NK-92 (cell line): Measurements from ENCODE around the gene OMP.

Source experiments
- DNase-seq: peaks from one replicate; lab custom pipeline; 2025; ENCODE audit not compliant: unreplicated experiment; lab: John Stamatoyannopoulos, UW

The OMP gene

DNA sequence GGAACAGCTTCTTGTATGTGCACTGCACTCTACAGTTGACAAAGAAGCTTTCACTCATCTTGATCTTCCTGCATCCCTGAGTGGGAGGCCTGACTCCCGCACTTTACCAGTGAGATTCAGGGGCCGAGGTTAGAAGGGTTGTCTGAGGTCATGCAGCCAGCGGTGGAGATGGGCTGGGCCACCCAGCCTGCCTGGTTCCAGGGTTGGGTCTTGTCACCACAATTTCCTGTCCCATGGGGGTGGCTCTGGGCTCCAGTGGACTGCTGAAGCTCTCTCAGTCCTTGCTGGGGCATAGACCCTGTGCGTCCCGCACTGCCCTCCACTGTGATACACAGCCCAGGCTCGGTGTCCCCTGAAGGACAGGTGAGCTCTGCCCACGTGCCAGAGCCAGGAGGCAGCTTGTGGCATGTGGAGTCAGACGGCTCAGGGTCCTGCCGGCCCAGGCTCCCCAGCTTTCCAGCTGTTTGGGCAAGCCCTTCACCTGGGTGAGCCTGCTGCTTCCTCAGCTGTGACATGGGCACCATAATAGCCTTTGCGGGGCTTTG is 18.5 kb downstream of the OMP start:
- no peak for DNase-seq

DNA sequence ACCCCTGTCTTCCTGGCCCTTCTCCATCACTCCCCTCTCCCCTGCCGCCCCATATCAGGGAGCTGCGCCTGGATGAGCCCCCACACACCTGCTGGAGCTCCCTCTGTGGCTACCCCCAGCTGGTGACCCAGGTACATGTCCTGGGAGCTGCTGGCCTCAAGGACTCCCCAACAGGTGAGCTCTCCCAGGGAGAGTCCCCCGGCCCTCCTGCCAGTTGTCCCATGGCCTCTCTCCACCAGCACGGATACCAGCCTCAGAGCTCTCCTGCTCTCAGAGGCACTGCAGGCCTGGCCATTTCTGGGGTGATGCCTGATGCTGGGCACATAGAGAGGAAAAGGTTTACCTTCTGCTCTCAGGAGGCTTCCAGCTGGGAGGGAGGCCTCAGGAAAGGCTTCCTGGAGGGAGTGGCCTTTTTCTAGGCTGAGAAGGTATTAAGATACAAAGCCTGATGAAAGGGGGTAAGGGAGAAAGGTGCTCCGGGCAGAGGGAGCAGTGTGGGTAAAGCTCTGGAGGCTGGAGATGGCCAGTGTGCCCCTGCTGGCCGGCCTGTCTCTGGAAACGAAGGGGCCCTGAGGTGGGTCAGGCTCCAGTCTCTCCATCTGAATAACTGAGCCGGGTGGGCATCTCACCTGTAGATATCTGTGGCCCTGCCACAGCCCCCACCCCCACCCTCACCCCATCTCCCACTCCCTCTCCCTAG is 19.4 kb downstream of the OMP start:
- no peak for DNase-seq

DNA sequence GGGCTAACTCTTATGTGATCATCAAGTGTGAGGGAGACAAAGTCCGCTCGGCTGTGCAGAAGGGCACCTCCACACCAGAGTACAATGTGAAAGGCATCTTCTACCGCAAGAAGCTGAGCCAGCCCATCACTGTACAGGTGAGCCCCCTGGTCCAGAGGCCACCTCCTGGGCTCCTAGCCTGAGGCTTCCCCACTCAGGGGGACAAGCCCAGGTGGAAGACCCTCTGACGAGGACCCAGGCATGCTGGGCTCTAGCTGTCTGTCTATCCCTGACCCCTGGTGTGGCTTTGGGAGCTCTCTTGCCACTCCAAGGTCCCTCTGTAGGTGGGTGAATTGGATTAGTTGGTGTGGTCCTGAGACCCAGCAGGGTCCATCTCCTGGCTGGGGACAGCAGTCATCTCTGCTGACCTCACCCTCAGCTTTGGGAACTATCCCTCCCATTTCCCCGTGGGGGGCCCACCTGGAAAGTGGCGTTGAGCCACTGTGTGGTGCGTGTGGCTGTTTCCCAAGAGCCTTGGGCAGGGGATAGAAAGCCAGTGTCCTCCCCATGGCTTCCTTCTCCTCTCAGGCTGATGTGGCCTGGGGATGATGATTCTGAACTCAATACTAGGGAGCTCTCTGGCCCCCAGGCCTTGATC is 20.1 kb downstream of the OMP start:
- DNase-seq = no peak

DNA sequence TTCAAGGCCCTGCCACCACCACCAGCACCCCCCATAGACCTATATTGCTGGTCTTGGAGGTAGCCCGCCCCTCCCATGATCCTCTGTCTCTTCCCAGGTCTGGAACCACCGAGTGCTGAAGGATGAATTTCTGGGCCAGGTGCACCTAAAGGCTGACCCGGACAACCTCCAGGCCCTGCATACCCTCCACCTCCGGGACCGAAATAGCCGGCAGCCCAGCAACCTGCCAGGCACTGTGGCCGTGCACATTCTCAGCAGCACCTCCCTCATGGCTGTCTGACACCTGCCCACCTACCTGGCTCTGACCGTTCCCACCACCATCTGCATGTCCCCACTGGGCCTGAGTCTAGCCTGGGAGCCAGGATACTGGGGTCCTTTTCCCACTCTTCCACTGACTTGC is 21.0 kb downstream of the OMP start:
- no peak for DNase-seq

DNA sequence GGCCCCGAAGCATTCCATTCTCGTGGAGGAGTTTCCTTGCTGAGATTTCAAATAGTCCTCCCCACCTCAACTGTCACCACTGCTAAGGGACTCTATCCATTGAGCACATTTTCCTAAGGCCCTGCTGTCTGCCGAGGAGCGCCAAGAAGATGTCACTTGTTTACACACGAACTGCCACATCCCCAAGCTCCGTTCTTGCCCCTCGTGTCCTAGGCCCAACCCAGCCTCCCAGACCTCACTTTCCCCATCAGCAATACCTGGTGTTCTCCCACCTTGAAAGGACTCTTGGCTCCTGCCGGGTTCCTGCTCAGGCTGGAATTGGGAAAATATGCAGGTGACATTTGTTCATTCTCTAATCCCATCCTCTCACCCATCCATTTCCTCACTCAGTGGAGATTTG is 21.4 kb downstream of the OMP start:
- DNase-seq = no peak

DNA sequence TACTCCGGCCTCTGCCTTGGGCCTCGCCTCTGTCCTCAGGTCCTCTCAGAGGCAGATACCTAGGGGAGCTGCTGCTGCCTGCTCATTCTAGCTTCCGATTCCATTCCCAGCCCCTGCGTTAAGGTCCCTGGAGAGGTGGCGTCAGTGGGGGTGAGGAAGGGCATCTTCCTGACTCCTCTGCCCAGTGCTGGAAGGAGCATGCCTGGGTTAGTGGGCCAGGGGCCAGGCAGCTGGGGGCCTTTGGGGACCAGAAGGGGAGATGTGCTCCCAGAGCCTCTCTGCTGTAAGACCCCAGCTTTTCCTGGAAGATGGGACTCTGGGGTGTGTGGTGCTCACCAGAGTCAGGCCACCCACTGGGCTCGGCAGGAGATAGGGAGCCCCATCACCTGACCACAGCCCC is 21.8 kb downstream of the OMP start:
- no peak for DNase-seq

DNA sequence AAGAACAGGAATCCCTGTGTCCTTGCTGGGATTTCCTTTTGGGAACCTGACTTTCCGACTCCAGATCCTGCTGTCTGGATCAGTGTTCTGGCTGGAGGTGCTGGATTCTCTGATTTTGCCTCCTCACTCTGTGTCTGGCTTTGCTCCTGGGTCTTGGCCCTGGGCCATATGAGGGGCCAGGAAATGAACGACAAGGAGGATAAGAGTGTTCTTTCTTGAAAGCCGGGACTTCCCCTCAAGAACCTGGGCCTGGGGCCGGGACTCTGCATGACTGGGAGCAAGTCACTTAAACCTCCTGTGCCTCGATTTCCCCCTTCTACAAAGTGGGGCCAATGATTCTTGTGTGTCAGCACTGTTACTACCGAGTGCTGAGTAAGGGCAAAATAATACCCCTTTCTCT is 22.6 kb downstream of the OMP start:
- DNase-seq = no peak

DNA sequence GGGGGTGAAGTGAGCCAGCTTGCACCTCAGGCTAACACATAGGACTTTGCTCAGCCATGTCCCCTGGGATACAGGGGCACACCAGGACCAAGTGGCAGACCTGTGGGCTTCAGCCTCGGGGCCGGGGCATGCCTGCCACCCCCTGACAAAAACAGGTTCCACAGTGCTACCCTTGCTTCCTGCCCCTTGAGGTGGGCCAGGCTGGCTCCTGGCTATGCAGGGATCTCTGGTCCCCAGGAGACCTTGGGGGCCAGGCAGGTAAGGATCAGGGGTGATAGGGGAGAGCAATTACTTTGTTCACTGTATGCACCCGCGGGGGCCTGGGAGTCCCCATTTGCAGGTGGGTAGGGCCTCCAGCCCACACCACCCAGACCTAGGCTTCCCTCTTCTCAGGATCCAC is 23.1 kb downstream of the OMP start:
- no peak for DNase-seq

DNA sequence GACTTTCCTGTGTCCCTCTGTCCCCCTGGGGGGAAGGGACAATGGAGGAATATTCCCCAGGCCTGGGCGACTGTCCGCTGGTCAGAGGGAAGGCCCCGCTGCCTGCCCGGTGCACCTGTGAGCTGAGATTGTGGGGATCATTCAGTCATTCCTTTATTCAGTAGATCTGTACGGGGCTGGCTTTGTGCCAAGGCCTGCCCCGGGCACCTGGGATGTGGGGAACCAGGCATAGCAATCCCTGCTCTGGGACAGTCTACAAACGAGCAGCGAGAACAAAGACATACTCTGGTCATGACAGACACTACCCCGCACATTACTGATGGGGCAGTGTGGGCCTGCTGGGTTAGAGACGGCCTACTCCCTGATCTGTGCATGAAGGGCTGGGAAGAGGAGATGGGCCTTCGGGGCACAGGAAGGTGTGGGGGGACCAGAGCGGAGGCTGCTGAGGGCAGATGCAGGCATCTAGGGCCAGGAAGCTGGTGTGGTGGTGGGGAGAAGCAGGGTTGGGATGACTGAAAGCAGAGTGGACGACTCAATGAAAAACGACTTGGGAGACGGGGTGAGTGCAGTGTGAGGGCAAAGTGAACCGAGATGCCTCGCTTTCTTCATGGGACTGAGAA is 23.6 kb downstream of the OMP start:
- no peak for DNase-seq

DNA sequence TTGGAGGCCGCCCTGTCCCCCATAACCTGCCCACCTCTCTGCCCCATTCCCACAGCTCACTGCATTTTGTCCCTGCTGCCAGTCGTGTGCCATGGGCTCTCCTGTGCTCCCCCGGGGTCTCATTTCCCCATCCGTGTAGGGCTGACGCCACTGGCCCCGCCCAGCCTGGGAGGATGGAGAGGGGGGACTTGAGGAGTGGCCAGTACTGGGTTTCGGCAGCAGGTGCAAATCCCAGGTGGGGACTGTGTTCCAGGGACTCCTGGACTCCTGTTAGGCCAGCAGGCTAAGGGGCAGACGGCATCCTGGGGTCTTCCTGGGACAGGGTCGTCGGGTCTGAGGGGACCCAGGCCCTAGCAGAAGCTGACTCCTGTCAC is 24.2 kb downstream of the OMP start:
- no peak for DNase-seq

DNA sequence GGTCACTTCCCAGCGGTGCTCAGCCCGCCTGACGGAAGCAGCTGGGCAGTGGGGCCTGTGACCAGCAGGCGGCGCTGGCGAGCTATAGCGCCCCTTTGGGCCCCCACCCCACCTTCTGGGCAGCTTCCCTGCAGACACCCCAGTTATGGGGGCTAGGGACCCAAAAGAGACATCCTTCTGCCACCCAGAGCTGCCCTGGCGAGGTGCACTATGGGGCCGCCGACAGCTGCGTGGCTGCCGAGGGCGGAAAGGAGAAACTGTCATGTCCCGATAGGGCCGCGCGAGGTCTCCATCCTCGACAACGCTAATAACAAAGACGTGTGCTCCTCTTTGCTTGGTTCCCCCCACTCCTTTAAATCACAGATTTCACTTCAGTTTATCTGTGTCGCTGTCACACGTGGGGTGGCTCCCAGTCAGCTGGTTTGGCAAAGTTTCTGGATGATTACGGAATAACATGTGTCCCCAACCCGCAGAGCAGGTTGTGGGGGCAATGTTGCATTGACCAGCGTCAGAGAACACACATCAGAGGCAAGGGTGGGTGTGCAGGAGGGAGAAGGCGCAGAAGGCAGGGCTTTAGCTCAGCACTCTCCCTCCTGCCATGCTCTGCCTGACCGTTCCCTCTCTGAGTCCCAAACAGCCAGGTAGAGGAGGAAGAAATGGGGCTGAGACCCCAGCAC is 24.7 kb downstream of the OMP start:
- DNase-seq = no peak

DNA sequence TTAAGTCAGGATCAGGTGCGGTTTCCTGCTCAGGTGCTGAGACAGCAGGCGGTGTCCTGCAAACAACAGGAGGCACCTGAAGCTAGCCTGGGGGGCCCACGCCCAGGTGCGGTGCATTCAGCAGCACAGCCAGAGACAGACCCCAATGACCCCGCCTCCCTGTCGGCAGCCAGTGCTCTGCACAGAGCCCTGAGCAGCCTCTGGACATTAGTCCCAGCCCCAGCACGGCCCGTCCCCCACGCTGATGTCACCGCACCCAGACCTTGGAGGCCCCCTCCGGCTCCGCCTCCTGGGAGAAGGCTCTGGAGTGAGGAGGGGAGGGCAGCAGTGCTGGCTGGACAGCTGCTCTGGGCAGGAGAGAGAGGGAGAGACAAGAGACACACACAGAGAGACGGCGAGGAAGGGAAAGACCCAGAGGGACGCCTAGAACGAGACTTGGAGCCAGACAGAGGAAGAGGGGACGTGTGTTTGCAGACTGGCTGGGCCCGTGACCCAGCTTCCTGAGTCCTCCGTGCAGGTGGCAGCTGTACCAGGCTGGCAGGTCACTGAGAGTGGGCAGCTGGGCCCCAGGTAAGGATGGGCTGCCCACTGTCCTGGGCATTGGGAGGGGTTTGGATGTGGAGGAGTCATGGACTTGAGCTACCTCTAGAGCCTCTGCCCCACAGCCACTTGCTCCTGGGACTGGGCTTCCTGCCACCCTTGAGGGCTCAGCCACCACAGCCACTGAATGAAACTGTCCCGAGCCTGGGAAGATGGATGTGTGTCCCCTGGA is 25.5 kb downstream of the OMP start, which contains the start of gene MYO7A:
MYO7A (plus strand) TSS at position 327 of the 772 bp plus-strand sequence. CDS start 2,389 bp downstream, outside the sequence.
- no peak for DNase-seq

DNA sequence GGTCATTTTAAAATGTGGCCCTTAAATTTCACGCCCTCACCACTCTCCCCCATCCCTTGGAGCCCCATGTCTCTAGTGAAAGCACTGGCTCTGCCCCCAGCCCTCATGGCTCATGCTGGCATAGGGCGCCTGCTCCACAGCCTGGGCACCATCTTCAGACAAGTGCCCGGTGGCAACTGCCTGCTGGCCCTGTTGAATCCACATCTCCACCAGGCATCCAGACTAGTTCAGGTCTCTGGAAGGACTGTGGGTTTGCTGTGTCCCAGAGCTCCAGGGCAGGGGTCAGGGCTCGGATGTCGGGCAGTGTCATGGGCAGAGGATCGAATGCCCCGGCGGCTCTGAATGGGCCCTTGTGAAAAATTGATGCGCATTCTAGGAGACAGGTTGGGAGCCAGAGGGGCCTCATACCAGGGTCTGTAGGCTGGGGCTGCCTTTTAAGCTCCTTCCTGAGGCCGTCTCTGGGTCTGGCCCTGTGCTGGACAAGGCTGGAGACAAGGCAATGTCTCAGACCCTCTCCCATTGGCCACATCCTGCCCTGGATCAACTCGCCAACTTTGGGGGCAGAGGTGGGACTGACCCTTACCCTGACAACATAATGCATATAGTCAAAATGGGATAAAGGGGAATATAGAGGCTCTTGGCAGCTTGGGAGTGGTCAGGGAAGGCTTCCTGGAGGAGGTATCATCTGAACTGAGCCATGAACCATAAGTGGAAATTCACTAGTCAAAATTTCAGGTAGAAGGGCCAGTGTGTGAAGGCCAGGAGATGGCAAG is 26.6 kb downstream of the OMP start:
- no peak for DNase-seq

DNA sequence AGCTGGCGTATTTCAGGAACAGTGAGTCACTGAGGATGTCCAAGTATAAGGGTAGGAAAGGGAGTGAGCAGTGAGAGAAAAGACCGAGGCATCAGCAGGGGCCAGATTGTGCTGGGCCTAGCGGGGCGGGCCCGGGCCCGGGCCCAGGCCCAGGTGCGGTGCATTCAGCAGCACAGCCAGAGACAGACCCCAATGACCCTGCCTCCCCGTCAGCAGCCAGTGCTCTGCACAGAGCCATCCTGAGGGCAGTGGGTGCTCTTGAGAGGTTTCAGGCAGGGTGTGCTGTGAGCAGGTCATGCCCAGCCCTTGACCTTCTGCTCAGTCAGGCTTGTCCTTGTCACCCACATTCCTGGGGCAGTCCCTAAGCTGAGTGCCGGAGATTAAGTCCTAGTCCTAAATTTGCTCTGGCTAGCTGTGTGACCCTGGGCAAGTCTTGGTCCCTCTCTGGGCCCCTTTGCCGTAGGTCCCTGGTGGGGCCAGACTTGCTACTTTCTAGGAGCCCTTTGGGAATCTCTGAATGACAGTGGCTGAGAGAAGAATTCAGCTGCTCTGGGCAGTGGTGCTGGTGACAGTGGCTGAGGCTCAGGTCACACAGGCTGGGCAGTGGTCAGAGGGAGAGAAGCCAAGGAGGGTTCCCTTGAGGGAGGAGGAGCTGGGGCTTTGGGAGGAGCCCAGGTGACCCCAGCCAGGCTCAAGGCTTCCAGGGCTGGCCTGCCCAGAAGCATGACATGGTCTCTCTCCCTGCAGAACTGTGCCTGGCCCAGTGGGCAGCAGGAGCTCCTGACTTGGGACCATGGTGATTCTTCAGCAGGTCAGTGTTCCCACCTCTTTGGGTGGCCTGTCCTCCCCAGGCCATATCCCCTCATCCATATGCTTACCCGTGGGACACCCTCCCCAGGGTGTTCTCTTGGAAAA is 27.5 kb downstream of the OMP start:
- DNase-seq = no peak

DNA sequence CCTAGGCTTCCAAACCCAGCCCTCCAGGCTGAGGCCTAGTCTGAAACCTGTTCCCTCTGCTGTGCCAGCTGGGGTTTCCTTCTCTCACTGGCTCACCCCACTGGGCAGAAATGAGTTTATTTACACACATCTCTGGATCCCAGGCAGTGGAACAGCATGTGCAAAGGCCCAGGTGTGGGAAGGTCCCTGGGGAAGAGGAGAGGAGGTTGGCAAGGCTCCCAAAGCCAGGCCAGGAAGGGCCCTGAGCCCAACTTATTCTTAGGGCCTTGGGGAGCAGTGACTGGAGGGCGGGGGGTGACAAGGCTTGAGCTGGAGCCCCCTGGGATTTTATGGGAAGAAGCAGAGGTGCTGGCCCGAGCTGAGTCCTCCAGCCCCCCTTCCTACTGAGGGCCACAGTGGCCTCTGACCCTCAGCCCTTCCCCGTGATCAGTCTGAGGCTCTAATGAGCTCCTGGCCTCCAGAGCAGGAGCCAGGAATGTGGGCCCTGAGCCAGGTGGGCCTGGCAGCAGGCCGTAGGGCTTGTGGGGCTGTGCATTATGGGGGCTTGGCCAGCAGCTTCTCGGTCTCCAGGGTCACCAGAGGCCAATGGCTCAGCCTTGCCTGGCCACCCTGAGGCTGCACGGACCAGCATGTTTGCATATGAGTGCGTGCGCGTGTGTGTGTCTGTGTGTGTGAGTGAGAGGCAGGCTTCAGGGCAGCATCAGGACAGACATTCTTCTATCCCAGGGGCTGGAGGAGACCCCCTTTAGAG is 28.3 kb downstream of the OMP start:
- DNase-seq = no peak

DNA sequence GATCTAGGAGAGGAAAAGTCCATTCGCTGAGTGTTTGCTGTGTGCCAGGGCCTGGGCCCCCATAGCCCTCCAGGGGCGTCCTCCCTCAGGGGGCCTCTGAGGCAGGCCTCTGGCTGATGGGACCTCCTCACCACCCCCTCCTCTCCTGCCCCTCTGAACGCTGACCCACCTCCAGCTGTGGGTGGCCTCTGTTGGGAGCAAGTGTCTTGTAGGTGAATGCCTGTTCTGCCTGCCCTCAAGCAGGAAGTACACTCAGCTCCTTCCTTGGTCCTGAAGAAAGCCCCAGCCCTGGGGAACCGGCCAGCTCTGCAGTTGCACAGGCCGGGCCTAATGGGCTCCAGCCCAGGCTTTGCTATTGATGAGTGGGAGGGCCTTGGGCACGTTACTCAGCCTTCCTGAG is 28.9 kb downstream of the OMP start:
- DNase-seq = no peak

DNA sequence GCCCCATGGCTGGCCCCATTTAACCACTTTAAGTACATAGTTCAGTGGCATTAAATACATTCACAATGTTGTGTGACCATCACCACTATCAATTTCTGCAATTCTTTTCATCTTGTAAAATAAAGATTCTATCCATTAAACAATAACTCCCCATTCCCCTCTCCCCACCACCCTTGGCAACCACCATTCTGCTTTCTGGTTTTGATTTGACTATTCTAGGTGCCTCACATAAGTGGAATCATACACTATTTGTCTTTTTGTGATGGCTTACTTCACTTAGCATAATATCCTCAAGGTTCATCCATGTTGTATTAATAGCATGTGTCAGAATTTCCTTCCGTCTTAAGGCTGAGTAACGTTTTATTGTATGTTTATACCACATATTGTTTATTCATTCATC is 32.4 kb downstream of the OMP start:
- DNase-seq = no peak

DNA sequence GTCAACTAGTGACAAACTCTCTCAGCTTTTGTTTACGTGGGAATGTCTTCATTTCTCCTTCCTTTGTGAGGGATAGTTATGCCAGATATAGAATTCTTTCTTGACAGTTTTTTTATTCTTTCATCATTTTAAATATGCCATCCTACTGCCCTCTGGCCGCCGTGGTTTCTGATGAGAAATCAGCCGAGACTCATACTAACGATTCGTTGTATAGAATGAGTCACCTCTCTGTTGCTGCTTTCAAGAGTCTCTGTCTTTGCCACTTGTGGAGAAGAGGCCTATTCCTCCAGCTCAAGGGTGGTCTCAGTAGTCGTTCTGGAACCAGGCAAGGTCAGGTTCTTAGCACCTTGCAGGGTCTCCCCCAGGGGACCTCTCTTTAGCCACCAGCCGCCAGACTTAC is 33.4 kb downstream of the OMP start:
- DNase-seq = no peak
